Amygdala (tissue), 56 donors: ENCODE measurements around the gene DGKI.
A peak's percentile ranks its signal among the peaks of the same experiment; 100 is the strongest.

ENCODE experiments used
- DNase-seq, 56 donors: peaks; one replicate each; lab custom pipeline; 2025; lab: John Stamatoyannopoulos, UW

DGKI gene

GRCh38 chr7:137670222-137671064 is 176.3 kb downstream of the DGKI start:
- DNase-seq = peak in 4 of 56 donors; percentile 1 to 4 (median 2)

GRCh38 chr7:137669706-137670105 is 177.1 kb downstream of the DGKI start:
- DNase-seq = no peak

- DNase-seq = no peak
Observed at GRCh38 chr7:137668404-137668803, 178.4 kb downstream of the DGKI start.

- no peak for DNase-seq
Observed at GRCh38 chr7:137667633-137668387, 179.0 kb downstream of the DGKI start.

- DNase-seq = no peak
Observed at GRCh38 chr7:137664846-137665245, 181.9 kb downstream of the DGKI start.

- no peak for DNase-seq
Observed at GRCh38 chr7:137661634-137662033, 185.1 kb downstream of the DGKI start.

- no peak for DNase-seq
Observed at GRCh38 chr7:137658190-137658900, 188.4 kb downstream of the DGKI start.

GRCh38 chr7:137657476-137658189 is 189.1 kb downstream of the DGKI start:
- no peak for DNase-seq

GRCh38 chr7:137656850-137657232 is 189.9 kb downstream of the DGKI start:
- no peak for DNase-seq

GRCh38 chr7:137656227-137656849 is 190.4 kb downstream of the DGKI start:
- DNase-seq = peak in 53 of 56 donors; percentile 2 to 91 (median 42)

- DNase-seq = no peak
Observed at GRCh38 chr7:137655804-137656203, 191.0 kb downstream of the DGKI start.

GRCh38 chr7:137652721-137653120 is 194.1 kb downstream of the DGKI start:
- no peak for DNase-seq

- no peak for DNase-seq
Observed at GRCh38 chr7:137647905-137648565, 198.7 kb downstream of the DGKI start.

GRCh38 chr7:137642472-137642871 is 204.3 kb downstream of the DGKI start:
- DNase-seq = no peak

- DNase-seq = no peak
Observed at GRCh38 chr7:137642031-137642430, 204.7 kb downstream of the DGKI start.

GRCh38 chr7:137636376-137636775 is 210.4 kb downstream of the DGKI start:
- DNase-seq = no peak

- DNase-seq = no peak
Observed at GRCh38 chr7:137635874-137636273, 210.9 kb downstream of the DGKI start.

- no peak for DNase-seq
Observed at GRCh38 chr7:137635132-137635531, 211.6 kb downstream of the DGKI start.

- DNase-seq = no peak
Observed at GRCh38 chr7:137634356-137634755, 212.4 kb downstream of the DGKI start.
